ENCODE measurements around the gene KLHL24.
"Not testable (repeated sequence)": the region's sequence is repeated elsewhere in the genome, so short reads cannot be mapped to it uniquely, and the experiment has no call there.

The KLHL24 gene

GRCh38 chr3:183636221-183637105 lies 1.0 kb downstream of the KLHL24 start:
- peak; percentile 92 for DNase-seq (ENCODE audit: low read depth)

- no peak for DNase-seq (ENCODE audit: low read depth)
Measured at GRCh38 chr3:183637106-183637486, 1.7 kb downstream of the KLHL24 start.

GRCh38 chr3:183637633-183638032 lies 2.2 kb downstream of the KLHL24 start:
- DNase-seq (ENCODE audit: low read depth) = not testable (repeated sequence)

- no peak for DNase-seq (ENCODE audit: low read depth)
Measured at GRCh38 chr3:183638101-183638852, 2.9 kb downstream of the KLHL24 start.

GRCh38 chr3:183640635-183641034 lies 5.2 kb downstream of the KLHL24 start:
- DNase-seq (ENCODE audit: low read depth) = not testable (repeated sequence)

GRCh38 chr3:183641882-183642281 lies 6.5 kb downstream of the KLHL24 start:
- DNase-seq (ENCODE audit: low read depth) = no peak

- no peak for DNase-seq (ENCODE audit: low read depth)
Measured at GRCh38 chr3:183644244-183644643, 8.8 kb downstream of the KLHL24 start.

GRCh38 chr3:183645254-183645653 lies 9.8 kb downstream of the KLHL24 start:
- DNase-seq (ENCODE audit: low read depth) = no peak

- peak; percentile 93 for DNase-seq (ENCODE audit: low read depth)
Measured at GRCh38 chr3:183650554-183650953, 15.1 kb downstream of the KLHL24 start.

- no peak for DNase-seq (ENCODE audit: low read depth)
Measured at GRCh38 chr3:183653209-183654064, 18.0 kb downstream of the KLHL24 start.

GRCh38 chr3:183654727-183655126 lies 19.3 kb downstream of the KLHL24 start:
- no peak for DNase-seq (ENCODE audit: low read depth)

- no peak for DNase-seq (ENCODE audit: low read depth)
Measured at GRCh38 chr3:183662099-183662498, 26.7 kb downstream of the KLHL24 start.

- peak; percentile 94 for DNase-seq (ENCODE audit: low read depth)
Measured at GRCh38 chr3:183664913-183665381, 29.5 kb downstream of the KLHL24 start.

GRCh38 chr3:183680061-183680460 lies 44.6 kb downstream of the KLHL24 start:
- DNase-seq (ENCODE audit: low read depth) = no peak

- no peak for DNase-seq (ENCODE audit: low read depth)
Measured at GRCh38 chr3:183687705-183688104, 52.3 kb downstream of the KLHL24 start.

GRCh38 chr3:183688874-183689273 lies 53.5 kb downstream of the KLHL24 start:
- peak; percentile 16 for DNase-seq (ENCODE audit: low read depth)

GRCh38 chr3:183689621-183690020 lies 54.2 kb downstream of the KLHL24 start:
- DNase-seq (ENCODE audit: low read depth) = not testable (repeated sequence)

- no peak for DNase-seq (ENCODE audit: low read depth)
Measured at GRCh38 chr3:183690402-183690995, 55.1 kb downstream of the KLHL24 start.

- DNase-seq (ENCODE audit: low read depth) = no peak
Measured at GRCh38 chr3:183692436-183692835, 57.0 kb downstream of the KLHL24 start.

GRCh38 chr3:183695569-183696364 lies 60.3 kb downstream of the KLHL24 start:
- no peak for DNase-seq (ENCODE audit: low read depth)

- DNase-seq (ENCODE audit: low read depth) = no peak
Measured at GRCh38 chr3:183697123-183697609, 61.7 kb downstream of the KLHL24 start.
